HUES48 (cell line): ENCODE data around the gene RP9.

Experiments used
- H3K27ac ChIP-seq: one replicate; pipeline ENCODE4 v1.7.0; 2013; ENCODE audit warnings: low read depth, low read length, inconsistent platforms
- H3K27me3 ChIP-seq: 2 replicates; pipeline ENCODE4 v1.6.1; 2013; ENCODE audit warnings: mild to moderate bottlenecking, low read length; ENCODE audit not compliant: control insufficient read depth, insufficient read depth
- H3K36me3 ChIP-seq: 2 replicates; pipeline ENCODE4 v1.6.1; 2013; ENCODE audit warnings: low read length; ENCODE audit not compliant: control insufficient read depth, insufficient read depth
- H3K4me1 ChIP-seq: 2 replicates; pipeline ENCODE4 v1.6.1; 2013; ENCODE audit warnings: mild to moderate bottlenecking, low read length; ENCODE audit not compliant: control insufficient read depth, insufficient read depth
- H3K4me3 ChIP-seq: 2 replicates; pipeline ENCODE4 v1.5.1; 2013; ENCODE audit warnings: mild to moderate bottlenecking, low read depth, low read length
- H3K9ac ChIP-seq: 2 replicates; pipeline ENCODE4 v1.6.1; 2013; ENCODE audit warnings: mild to moderate bottlenecking, low read depth, low read length, moderate library complexity
- H3K9me3 ChIP-seq: 2 replicates; pipeline ENCODE4 v1.6.1; 2013; ENCODE audit warnings: low read length; ENCODE audit not compliant: control insufficient read depth, insufficient read depth

The RP9 gene

GRCh38 chr7:33044986-33045385 lies 64.2 kb downstream of the RP9 start:
- Histone ChIP-seq H3K27me3 (no peaks in the 10 kb centered on the region), H3K36me3 (no peaks in the 10 kb centered on the region), H3K4me3 (no peak overlapping the region), H3K27ac (no peak overlapping the region), H3K9ac (no peak overlapping the region), H3K4me1 (no peaks in the 10 kb centered on the region), H3K9me3 (no peaks in the 10 kb centered on the region)
